Esophagus squamous epithelium (tissue), 5 donors: ENCODE results near the gene ZSCAN26. TPM values are rescaled to one million over a fixed set of nuclear protein-coding genes. Genes with fewer than 3 reads are reported as not detected.
"Not testable (repeated sequence)": the region's sequence is repeated elsewhere in the genome, so short reads cannot be mapped to it uniquely, and the experiment has no call there.

ENCODE experiments used
- DNase-seq: peaks from one replicate; lab custom pipeline; 2025; lab: John Stamatoyannopoulos, UW
- H3K27ac ChIP-seq, 4 donors: fragments of 200-600 bp; sonication (generic); one replicate each; pipeline ENCODE4 v1.5.1; 2016 to 2019; ENCODE audit warnings: mild to moderate bottlenecking in 1 of 4
- H3K27me3 ChIP-seq, 4 donors: fragments of 200-600 bp; sonication (generic); 1 replicate in 3 of 4; 2 replicates in 1 of 4; pipeline versions ENCODE4 v1.5.1 to v1.6.0; 2017 to 2021; ENCODE audit warnings: antibody characterized with exemption in 1 of 4
- H3K36me3 ChIP-seq, 3 donors: fragments of 200-600 bp; sonication (generic); one replicate each; pipeline ENCODE4 v1.5.1; 2016 to 2019
- H3K4me1 ChIP-seq, 3 donors: fragments of 200-600 bp; sonication (generic); one replicate each; pipeline ENCODE4 v1.5.1; 2017 to 2019
- H3K4me3 ChIP-seq, 4 donors: fragments of 200-600 bp; sonication (generic); 1 replicate in 3 of 4; 2 replicates in 1 of 4; pipeline ENCODE4 v1.5.1; 2016 to 2019; ENCODE audit warnings: mild to moderate bottlenecking in 2 of 4, moderate library complexity in 1 of 4
- H3K9me3 ChIP-seq, 3 donors: fragments of 200-600 bp; sonication (generic); one replicate each; pipeline ENCODE4 v1.5.1; 2016 to 2019
- POLR2A ChIP-seq, 4 donors: fragments of 450-650 bp; IDR thresholded peaks; one replicate each; pipeline ENCODE4 v1.6.1; 2017; ENCODE audit warnings: antibody characterized with exemption in 4 of 4, mild to moderate bottlenecking in 4 of 4, moderate library complexity in 3 of 4
- WGBS, 2 donors: methylation state at CpG; one replicate each; pipeline ENCODE4 v1.1.5; 2018; 5-methylcytosine and 5-hydroxymethylcytosine counted together
- intact Hi-C: fragments of 100-400 bp; cut with DNase I; formaldehyde crosslinking; loops from one replicate; pipeline ENCODE4 v1.15.0; 2022
- total RNA-seq, 4 donors: library from RNA; depleted of rRNA; stranded (reverse); fragments of >200 nt; gene quantifications; one replicate each; pipeline ENCODE4 v1.1.0, GENCODE V29; 2016
- TF ChIP-seq, protein P1 (sequence below), 6 experiments: fragments of 450-650 bp in 4 of 6; fragments of 200-600 bp in 2 of 6; sonication (generic) in 2 of 6; IDR thresholded peaks; one replicate each; pipeline ENCODE4 v1.5.1; 2016 to 2019; ENCODE audit warnings: antibody characterized with exemption in 6 of 6, mild to moderate bottlenecking in 4 of 6, moderate library complexity in 4 of 6
- donor health status: DM: yes; HTN: yes; CAD: no.

ZSCAN26 gene
- total RNA-seq, 4 donors from 2014 or later: 2.1 to 17.0 (median 3.4) TPM

DNA sequence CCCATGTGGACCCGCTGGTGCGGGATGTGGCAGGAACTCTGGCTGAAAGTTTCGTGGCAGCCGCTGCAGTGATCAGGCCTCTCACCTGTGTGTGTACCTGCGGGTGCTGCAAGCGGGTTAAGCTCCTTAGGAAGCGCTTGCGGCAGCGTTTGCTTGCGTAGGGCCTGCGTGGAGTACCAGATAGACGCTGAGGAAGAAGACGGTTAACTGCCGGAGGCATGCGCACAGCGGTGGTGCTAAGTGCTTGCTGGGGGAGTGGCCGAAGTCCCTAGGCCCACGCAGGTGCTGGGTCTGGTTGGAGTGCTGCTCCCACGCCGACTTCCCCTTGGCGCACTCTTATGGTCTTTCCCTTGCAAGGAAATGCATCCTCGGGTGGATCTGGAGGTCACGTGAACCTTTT is 46.0 kb downstream of the ZSCAN26 start:
- no peak overlapping the region for H3K27ac ChIP-seq
- no peaks in the 10 kb centered on the region for H3K4me1 ChIP-seq
- WGBS, 2 donors: 81 to 96% methylated on average over 11 to 23 of the region's 23 CpGs
- H3K9me3 ChIP-seq: peaks cover 0 to 8% (median 5%) of the 10 kb centered on the region in 3 donors
- intact Hi-C loops: no loop called here
- peaks cover 0 to 4% (median 0%) of the 10 kb centered on the region in 3 donors for H3K36me3 ChIP-seq
- no peak for DNase-seq
- H3K4me3 ChIP-seq: no peak overlapping the region
- TF ChIP-seq POLR2A (IDR thresholded peaks at IDR 0.05): no peak
- TF ChIP-seq, protein P1, sequence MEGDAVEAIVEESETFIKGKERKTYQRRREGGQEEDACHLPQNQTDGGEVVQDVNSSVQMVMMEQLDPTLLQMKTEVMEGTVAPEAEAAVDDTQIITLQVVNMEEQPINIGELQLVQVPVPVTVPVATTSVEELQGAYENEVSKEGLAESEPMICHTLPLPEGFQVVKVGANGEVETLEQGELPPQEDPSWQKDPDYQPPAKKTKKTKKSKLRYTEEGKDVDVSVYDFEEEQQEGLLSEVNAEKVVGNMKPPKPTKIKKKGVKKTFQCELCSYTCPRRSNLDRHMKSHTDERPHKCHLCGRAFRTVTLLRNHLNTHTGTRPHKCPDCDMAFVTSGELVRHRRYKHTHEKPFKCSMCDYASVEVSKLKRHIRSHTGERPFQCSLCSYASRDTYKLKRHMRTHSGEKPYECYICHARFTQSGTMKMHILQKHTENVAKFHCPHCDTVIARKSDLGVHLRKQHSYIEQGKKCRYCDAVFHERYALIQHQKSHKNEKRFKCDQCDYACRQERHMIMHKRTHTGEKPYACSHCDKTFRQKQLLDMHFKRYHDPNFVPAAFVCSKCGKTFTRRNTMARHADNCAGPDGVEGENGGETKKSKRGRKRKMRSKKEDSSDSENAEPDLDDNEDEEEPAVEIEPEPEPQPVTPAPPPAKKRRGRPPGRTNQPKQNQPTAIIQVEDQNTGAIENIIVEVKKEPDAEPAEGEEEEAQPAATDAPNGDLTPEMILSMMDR (IDR thresholded peaks at IDR 0.05): no peak
- H3K27me3 ChIP-seq: no peaks in the 10 kb centered on the region

DNA sequence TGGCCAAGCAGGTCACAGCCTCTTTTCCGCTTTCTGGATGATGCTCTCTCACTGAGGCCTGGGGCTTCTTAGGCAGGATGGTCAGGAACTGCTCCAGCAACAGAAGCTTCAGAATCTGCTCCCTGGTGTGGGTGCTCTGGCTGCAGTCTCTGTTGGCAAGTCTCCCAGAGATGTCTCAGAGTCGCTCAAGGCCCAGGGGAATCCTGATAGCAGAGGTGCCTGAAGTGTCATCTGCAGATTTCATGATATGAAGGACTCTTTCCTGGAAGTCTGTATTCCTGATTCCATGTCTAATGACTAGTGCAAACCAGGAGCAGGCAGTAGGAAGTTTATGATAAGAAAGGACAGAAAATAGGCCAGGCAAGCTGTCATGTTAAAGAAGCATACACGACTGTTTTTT is 48.7 kb downstream of the ZSCAN26 start:
- Histone ChIP-seq H3K36me3 (peaks cover 0 to 4% (median 0%) of the 10 kb centered on the region in 3 donors), H3K27ac (no peak overlapping the region), H3K27me3 (no peaks in the 10 kb centered on the region), H3K4me1 (no peaks in the 10 kb centered on the region), H3K9me3 (peaks cover 0 to 13% (median 8%) of the 10 kb centered on the region in 3 donors), H3K4me3 (no peak overlapping the region)
- intact Hi-C loops: no loop called here
- WGBS, 2 donors: 76 to 81% methylated on average over 2 to 3 of the region's 3 CpGs
- no peak for DNase-seq
- TF ChIP-seq, protein P1 (IDR thresholded peaks at IDR 0.05): no peak
- TF ChIP-seq POLR2A (IDR thresholded peaks at IDR 0.05): no peak

DNA sequence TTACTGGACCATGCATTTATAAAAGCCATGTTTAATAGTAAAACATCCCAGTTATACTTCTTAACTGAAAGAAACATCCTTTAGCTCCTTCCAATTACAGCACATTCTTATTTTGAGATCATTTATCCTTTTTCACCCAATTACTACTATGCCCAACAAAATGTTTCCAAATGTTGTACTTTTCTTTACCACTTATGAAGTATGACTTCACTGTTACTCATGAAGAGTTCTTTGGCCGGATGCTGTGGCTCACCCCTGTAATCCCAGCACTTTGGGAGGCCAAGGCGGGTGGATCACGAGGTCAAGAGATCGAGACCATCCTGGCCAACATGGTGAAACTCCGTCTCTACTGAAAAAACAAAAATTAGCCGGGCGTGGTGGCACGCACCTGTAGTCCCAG is 50.9 kb downstream of the ZSCAN26 start:
- peaks cover 0 to 12% (median 5%) of the 10 kb centered on the region in 3 donors for H3K9me3 ChIP-seq
- H3K4me3 ChIP-seq, intact Hi-C loops, H3K4me1 ChIP-seq, H3K27me3 ChIP-seq, H3K36me3 ChIP-seq, DNase-seq, H3K27ac ChIP-seq: not testable (repeated sequence)
- 85% methylated on average over 8 of the region's 8 CpGs; no CpG with 5 or more reads in 1 of the 2 donors for WGBS, 2 donors

DNA sequence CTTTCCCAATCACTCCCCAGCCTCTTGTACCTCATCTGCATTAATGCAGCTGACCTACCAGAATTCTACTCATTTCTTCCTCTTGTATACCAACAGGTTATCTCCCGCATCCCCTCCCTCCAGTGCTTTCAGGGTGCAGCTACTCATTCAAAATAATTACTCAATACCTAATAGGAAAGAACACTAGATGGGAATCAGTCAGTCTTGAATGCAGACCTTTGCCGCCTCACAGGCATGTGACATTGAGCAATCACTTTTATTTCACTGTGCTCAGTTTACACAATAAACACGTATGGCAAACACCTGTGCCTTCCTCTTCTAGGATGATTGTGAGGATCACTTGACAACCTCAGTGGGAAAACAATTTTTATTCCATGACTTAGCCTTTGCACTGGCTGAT is 55.7 kb downstream of the ZSCAN26 start:
- WGBS, 2 donors: 77 to 79% methylated on average over 3 of the region's 3 CpGs
- intact Hi-C loops: no loop called here
- no peak overlapping the region for H3K4me3 ChIP-seq
- no peak overlapping the region for H3K27ac ChIP-seq
- TF ChIP-seq, protein P1 (IDR thresholded peaks at IDR 0.05): no peak
- TF ChIP-seq POLR2A (IDR thresholded peaks at IDR 0.05): no peak
- no peaks in the 10 kb centered on the region for H3K27me3 ChIP-seq
- DNase-seq: no peak
- H3K36me3 ChIP-seq: peaks cover 8 to 43% (median 17%) of the 10 kb centered on the region in 3 donors
- H3K4me1 ChIP-seq: no peaks in the 10 kb centered on the region
- peaks cover 0 to 48% (median 32%) of the 10 kb centered on the region in 3 donors for H3K9me3 ChIP-seq

DNA sequence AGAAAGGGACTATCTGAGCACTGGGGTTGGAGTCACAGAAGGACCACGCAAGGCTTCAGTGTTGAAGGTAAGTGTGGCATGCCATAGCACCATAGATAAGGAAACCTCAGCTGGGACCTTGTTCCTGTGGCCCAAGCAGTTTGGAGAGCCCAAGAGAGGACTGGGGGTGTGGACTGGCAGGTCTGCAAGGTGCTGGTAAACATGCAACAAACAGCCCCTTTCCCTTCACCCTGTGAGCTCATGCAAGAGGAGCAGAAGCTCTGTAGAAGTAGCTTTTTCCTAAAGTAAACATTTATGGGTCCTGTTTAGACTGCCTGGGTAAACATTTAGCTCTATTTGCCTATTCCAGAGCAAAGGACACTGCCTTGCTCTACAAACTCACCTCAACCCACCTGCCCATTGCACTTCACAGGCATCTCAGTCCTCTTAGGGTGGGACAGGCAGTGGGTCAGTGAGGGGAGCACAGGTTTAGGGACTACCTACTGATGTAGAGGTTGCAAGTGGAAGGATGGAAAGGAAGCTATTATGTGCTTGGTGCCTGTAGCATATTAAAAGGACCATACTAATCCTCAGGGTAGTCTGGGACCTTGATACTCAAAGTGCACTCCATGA is 57.0 kb downstream of the ZSCAN26 start:
- peaks cover 0 to 56% (median 39%) of the 10 kb centered on the region in 3 donors for H3K9me3 ChIP-seq

More for the DNA sequence above, 57.0 kb downstream of the ZSCAN26 start:
- DNase-seq: no peak
- H3K36me3 ChIP-seq: peaks cover 8 to 53% (median 17%) of the 10 kb centered on the region in 3 donors
- intact Hi-C loops: no loop called here
- H3K4me1 ChIP-seq: no peaks in the 10 kb centered on the region
- H3K27me3 ChIP-seq: no peaks in the 10 kb centered on the region
- no peak overlapping the region for H3K4me3 ChIP-seq
- H3K27ac ChIP-seq: no peak overlapping the region
- 100% methylated on average over 1 of the region's 1 CpG; no CpG with 5 or more reads in 1 of the 2 donors for WGBS, 2 donors
- TF ChIP-seq, protein P1 (IDR thresholded peaks at IDR 0.05): no peak
- no peak for TF ChIP-seq POLR2A (IDR thresholded peaks at IDR 0.05)
